IPS-11a (cell line): ENCODE results near the gene CFAP100.

Experiments
- H3K4me3 ChIP-seq: one replicate; pipeline ENCODE4 v1.5.1; 2013; ENCODE audit warnings: low read depth, low read length, control low read depth

The CFAP100 gene

GRCh38 chr3:126373682-126374601, 20.8 kb upstream of the CFAP100 start:
- H3K4me3 ChIP-seq, result no peak overlapping the region

GRCh38 chr3:126375835-126376331, 18.8 kb upstream of the CFAP100 start:
- H3K4me3 ChIP-seq, result no peak overlapping the region

DNA sequence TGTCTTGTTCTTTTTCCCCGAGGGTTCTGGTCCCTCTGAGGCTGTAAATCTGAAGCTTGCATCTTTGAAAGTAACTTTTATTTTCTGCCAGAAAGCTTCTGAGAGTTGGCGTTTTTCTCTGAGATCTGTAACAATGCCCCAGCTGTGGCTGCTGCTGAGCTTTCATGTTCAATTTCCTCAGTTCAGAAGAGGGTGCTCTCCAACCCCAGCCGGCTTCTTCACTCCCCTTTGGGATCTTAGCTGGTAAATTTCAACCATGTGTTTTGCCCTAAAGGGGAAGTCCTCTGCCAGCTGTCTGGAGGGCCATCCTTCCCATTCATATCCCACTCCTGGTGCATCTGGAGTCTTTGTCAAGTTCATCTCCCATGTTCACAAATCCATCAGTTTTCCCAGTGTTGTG, 18.3 kb upstream of the CFAP100 start:
- H3K4me3 ChIP-seq, result no peak overlapping the region

GRCh38 chr3:126377211-126377610, 17.5 kb upstream of the CFAP100 start:
- no peak overlapping the region for H3K4me3 ChIP-seq

DNA sequence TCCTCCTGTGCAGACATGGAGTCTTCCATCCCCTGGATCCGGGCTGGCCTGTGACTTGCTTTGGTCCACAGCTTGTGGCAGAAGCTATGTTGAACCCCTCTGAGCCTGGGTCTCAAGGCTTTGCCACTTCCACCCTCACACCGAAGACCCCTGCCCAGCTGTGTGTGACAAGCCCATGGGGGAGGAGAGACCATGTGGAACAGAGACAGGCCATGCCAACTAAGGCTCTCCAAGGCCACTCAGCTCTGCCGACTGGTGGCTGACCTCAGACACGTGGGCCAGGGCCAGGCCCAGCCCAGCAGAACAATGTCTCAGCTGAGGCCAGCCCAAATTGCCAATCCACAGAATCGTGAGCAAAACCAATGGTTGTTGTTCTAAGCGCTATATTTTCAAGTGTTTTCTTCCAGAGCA, 16.4 kb upstream of the CFAP100 start:
- no peak overlapping the region for H3K4me3 ChIP-seq

DNA sequence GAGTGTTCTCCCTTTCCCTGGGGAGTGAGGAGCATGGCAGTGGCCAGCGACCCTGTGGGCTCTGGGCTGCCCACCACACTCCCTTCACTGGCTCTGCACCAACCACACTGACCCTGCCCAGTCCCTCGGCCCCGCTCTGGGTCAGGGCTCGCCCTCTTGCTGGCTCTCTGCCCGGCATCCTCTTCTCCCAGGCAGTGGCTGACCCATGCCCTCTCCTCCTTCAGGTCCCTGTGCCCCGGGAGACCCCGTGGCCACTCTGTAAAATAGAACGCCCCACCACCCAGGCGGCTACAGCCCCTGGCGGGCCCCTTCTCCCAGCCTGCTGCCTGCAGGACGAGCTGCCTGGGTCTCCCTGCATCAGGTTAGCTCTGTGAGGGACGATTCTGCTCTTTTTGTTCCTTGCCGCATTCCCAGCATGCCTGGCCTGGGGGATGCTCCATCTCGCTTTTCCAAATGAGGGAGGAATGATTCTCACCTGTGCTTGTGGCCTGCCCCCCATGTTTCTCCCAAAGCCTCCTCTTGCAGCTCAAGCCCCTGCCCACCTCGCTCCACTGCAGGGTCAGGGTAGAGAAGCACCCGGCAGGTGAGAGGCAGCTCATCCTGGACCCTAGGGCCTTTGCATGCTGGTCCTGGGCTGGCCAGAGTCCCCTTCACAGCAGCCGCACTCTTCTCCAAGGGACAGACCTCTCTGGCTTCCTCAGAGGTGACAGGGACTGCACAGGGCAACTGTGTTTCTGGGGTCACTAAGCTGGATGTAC, 14.5 kb upstream of the CFAP100 start:
- H3K4me3 ChIP-seq, result no peak overlapping the region

- H3K4me3 ChIP-seq, result no peak overlapping the region
Observed at GRCh38 chr3:126381966-126382365, 12.7 kb upstream of the CFAP100 start.

DNA sequence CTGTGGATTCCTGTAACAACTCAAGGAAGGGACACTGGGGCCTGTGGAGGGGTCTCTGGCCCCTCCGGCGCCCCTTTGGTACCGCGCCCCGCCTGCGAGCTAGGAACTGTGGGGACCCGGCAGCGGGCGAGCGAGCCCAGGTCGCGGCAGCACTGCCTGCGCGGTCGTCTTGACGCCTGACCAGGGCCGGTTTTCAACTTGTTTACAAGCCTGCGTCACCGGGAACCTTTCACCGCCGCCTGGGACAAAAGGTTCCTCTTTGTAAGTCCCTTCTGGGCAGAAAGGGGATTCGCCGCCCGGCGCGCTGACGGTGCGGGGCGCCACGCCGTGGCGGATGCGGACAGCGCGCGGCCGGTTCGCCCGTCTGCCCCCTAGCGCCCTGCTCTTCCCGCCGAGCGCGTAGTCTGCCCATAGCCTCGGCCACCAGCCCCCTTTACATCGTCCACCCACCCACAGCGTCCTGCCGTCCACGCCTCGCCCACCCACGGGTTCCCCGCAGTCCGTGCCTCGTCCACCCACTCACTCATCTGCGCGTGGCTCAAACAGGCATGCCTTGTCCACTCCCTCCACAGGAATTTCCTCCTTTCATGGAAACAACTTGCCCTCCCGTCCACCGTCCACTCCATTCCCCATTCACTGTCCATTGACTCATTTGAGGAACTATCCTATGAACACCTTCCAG, 5.5 kb upstream of the CFAP100 start:
- H3K4me3 ChIP-seq, result no peak overlapping the region

- H3K4me3 ChIP-seq, result no peak overlapping the region
Observed at GRCh38 chr3:126389794-126390146, 4.9 kb upstream of the CFAP100 start.

- H3K4me3 ChIP-seq, result no peak overlapping the region
Observed at GRCh38 chr3:126390201-126390600, 4.5 kb upstream of the CFAP100 start.

- no peak overlapping the region for H3K4me3 ChIP-seq
Observed at GRCh38 chr3:126390751-126391150, 4.0 kb upstream of the CFAP100 start.

DNA sequence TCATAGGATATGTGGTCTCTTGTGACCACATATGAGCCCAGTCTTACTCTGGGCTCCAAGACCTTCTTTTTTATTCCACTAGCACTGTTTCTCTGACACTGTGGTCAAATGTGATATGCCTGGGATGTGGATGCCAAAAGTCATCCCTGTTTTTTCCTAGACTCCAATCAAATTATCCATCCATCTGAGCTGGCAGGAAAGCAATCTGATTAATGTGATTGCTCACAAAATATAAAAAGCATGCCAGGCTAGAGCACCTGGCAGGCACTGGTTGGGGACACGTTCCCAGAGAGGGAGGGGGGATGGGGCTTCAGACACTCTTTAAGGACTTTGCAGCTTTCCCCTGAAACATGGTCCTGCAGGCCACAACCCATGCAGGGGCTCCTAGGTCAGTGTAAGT, 3.1 kb upstream of the CFAP100 start:
- H3K4me3 ChIP-seq, result no peak overlapping the region

GRCh38 chr3:126392246-126392645, 2.5 kb upstream of the CFAP100 start:
- H3K4me3 ChIP-seq, result no peak overlapping the region

- H3K4me3 ChIP-seq, result no peak overlapping the region
Observed at GRCh38 chr3:126393563-126393962, 1.1 kb upstream of the CFAP100 start.

DNA sequence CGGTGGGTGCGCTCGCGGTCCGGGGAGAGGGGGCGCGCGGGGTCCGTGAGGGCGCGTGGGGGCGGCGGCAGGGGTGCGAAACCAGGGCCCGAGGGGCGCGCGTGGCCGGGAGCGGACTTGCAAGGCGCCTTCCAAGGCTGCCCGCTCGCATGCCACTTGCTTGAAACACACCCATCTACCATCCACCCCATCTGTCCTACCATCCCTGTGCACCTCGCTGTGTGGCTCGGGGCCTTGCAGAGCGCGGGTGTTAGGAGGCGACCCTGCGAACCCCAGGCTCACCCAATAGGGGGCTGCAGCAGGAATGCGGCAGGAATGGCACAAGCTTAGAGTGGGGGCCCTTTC, 240 bp downstream of the CFAP100 start:
- no peak overlapping the region for H3K4me3 ChIP-seq

DNA sequence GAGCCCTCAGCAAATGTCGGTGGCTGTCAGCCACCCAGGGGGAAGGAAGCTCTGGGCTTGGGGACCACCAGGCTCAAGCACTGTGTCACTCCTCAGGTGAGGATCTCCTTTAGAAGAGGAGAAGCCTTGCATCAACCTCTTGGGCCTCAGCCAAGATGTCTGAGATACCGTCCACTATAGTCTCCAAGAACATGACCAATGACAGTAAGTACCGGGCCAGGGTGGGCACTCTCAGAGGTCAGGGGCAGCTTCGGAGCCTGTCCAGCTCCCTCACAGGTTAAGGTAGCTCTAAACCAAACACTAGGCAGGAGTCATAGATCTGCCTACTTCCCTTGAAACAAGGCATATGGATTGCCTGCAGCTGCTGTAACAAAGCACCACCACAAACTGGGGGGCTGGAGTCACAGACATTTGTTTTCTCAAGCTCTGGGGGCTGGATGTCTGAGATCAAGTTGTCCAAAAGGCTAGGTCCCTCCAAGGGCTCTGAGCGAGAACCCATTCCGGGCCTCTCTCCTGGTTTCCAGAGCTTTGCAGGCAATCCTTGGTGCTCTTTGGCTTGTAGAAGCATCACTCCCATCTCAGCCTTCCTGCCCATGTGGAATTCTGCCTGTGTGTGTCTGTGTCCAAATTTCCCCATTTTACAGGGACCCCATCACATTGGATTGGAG, 1.3 kb downstream of the CFAP100 start:
- H3K4me3 ChIP-seq, result no peak overlapping the region

DNA sequence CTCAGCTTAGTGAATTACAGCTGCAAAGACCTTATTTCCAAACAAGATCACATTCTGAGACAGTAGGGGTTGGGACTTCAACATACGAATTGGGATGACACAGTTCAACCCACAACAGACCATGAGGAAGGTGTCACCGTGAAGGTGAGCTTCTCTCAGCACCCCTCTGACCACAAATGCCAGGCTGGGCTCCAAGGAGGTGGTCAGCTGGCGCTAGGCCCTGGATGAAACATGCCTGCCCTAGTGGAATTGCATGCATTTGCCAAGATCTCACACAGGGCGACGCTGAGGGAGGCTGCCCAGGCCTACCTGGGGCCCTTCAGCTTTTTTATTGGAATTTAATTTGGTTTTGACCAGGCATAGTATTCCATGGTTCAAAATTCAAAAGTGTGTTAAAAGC, 1.8 kb downstream of the CFAP100 start:
- H3K4me3 ChIP-seq, result no peak overlapping the region

- no peak overlapping the region for H3K4me3 ChIP-seq
Observed at GRCh38 chr3:126397610-126398422, 3.1 kb downstream of the CFAP100 start.

DNA sequence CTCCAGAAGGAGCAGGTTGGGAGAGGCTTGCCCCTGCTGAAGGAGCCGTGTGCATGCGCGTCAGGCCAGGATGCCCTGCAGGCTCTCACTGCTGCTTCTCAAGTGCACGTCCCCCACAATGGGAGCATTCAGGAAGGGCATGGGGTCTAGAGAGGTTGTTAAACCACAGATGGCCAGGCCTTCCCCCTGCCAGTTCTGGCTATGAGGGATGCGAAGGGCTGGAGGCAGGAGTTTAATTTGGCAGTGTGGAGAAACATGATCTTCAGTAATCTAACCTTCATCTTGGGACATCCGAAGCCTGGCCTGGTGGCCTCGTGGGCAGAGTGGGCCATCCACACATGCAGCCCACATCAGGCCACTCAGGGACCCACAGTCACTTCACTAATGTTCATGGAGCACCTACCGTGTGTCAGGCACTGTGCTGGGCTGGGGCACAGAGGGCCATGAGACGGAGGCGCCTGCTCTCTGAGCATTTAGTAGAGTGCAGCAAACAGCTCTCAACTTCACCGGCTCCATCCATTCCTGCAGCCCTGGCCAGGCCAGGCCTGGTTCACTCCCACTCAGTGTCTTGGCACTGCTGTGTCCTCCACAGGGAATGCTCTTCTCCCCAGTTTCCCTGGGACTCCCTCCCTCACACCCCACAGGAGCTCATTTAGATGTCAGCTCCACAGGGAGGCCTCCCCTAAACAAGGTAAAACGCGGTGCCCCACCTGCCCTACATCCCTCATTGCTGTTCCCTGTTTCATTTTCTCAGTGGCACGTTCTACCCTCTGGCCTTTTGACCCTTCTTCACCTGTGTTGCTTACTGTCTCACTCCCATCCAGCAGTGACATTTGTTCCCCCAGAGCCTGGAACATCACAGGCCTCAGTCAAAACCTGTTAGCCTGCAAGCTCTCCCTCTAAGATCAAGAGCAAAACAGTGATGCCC, 4.0 kb downstream of the CFAP100 start:
- H3K4me3 ChIP-seq, result no peak overlapping the region
